Astrocyte of the spinal cord (primary cell): ENCODE measurements around the gene HOMEZ.
"Not testable (repeated sequence)": the region's sequence is repeated elsewhere in the genome, so short reads cannot be mapped to it uniquely, and the experiment has no call there.

Experiments used
- DNase-seq: peaks from one replicate; pipeline ENCODE4 v3.0.0; 2011; ENCODE audit warnings: low read depth, low spot score
- H3K4me3 ChIP-seq: 2 replicates; pipeline ENCODE4 v1.5.1; 2011; ENCODE audit warnings: low read depth, mild to moderate bottlenecking, low read length, moderate library complexity
- in situ Hi-C: cut with HindIII; loops from 2 replicates; pipeline ENCODE4 v1.10.0; 2017; ENCODE audit warnings: low sequenced_read_pairs
- TF ChIP-seq, protein P1 (sequence below): IDR thresholded peaks from 2 replicates; pipeline ENCODE4 v1.5.1; 2012; ENCODE audit warnings: low read depth, mild to moderate bottlenecking, low read length, inconsistent platforms

HOMEZ gene

DNA sequence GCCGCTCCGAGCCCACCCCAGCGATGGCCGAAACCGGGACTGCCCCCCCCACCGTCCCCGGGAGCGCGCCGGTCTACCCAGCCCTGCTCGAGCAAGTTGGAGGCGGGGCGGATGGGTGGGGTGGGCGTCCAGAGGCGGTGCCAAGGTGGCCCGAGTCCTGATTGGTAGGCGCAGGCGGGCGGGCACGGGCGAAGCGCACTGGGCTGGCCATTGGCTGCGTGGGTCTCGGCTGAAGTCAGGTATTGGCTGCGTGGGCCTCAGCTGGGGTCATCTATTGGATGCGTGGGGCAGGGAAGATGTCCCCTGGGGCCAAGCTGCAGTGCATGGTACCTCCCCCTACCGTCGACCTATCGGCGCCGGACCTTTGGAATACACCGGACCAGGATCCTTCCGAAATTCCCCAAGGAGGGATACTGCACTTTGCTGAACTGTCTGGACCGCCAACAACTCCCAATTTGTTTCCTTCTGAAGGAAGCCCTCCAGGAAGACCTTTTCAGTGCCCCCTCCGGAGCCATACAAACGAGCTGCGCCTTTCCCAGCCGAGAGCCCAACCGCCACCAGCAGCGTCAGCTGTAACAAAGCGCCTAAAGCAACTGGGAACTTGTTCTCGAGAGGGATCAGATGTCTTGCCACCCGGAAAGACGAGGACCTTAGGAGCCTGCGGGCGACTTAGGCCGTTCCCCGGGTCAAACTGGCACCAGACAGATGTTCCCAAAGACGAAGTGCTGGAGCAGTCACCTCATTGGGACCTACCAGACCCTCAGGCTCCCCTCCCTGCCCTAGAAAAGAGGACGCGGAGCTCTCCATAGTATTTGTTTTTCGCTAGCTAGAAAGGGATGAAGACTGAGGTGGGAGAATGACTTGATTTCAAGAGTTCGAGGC is at the start of gene HOMEZ:
Gene HOMEZ, minus strand, starts transcription at position 113 of the 882 bp plus-strand sequence. CDS start 180 bp downstream, outside the sequence.
- TF ChIP-seq, protein P1, sequence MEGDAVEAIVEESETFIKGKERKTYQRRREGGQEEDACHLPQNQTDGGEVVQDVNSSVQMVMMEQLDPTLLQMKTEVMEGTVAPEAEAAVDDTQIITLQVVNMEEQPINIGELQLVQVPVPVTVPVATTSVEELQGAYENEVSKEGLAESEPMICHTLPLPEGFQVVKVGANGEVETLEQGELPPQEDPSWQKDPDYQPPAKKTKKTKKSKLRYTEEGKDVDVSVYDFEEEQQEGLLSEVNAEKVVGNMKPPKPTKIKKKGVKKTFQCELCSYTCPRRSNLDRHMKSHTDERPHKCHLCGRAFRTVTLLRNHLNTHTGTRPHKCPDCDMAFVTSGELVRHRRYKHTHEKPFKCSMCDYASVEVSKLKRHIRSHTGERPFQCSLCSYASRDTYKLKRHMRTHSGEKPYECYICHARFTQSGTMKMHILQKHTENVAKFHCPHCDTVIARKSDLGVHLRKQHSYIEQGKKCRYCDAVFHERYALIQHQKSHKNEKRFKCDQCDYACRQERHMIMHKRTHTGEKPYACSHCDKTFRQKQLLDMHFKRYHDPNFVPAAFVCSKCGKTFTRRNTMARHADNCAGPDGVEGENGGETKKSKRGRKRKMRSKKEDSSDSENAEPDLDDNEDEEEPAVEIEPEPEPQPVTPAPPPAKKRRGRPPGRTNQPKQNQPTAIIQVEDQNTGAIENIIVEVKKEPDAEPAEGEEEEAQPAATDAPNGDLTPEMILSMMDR: peak; percentile 3
- DNase-seq: peak; percentile 98
- in situ Hi-C loops: no loop called here
- peak within 1 kb of the TSS; percentile 95 for H3K4me3 ChIP-seq

DNA sequence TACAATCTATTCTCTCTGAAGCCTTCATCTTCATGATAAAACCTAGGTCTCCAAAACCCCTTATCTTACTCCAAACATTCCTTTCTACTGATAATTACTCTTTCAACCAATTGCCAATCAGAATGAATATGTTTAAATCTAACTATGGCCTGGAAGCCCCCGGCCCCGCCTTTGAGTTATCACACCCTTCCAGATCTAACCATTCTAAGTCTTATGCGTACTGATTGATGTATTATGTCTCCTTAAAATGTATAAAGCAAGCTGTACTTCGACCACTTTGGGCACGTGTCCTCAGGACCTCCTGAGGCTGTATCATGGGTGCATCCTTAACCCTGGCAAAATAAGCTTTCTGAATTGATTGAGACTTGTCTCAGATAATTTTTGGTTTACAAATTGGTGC is 49.7 kb upstream of the HOMEZ start:
- TF ChIP-seq, protein P1: no peak
- in situ Hi-C loops: no loop called here
- no peak for DNase-seq
- no peak overlapping the region for H3K4me3 ChIP-seq

DNA sequence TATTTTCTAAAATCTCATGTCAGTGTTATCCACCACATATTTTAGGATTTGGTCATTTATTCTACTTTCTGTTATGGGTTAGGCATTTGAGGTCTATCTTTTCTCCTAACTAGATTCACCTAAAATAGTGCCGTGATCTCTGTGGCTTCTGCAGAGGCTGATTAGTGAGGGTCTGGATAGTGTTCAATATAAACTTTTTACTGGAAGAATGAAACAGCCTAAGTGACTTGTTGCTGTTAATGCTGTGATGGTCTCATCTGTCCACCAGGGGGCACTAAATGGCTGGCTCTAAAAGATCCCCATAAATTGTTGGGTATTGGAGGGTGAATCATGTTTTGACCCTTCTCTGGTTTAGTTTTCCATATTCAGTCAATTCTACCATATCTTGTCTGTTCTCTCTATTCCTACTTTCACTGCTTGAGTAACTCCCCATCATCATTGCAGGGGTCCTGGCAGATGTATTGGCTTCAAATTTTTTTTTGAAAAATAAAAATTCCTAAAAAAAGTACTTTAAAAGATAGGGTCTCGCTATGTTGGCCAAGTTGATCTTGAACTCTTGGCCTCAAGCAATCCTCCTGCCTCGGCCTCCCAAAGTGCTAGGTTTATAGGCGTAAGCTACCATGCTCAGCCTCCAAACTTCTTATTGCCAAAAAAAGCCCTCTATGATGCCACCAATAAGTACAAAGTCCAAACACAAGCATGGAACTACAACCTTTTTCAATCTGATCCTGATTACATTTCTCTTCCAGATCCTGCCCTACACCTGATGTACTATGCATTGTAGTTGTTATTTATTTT is 42.2 kb upstream of the HOMEZ start:
- H3K4me3 ChIP-seq: no peak overlapping the region
- peak; percentile 79 for DNase-seq
- TF ChIP-seq, protein P1: peak; percentile 85
- in situ Hi-C loops: no loop called here

DNA sequence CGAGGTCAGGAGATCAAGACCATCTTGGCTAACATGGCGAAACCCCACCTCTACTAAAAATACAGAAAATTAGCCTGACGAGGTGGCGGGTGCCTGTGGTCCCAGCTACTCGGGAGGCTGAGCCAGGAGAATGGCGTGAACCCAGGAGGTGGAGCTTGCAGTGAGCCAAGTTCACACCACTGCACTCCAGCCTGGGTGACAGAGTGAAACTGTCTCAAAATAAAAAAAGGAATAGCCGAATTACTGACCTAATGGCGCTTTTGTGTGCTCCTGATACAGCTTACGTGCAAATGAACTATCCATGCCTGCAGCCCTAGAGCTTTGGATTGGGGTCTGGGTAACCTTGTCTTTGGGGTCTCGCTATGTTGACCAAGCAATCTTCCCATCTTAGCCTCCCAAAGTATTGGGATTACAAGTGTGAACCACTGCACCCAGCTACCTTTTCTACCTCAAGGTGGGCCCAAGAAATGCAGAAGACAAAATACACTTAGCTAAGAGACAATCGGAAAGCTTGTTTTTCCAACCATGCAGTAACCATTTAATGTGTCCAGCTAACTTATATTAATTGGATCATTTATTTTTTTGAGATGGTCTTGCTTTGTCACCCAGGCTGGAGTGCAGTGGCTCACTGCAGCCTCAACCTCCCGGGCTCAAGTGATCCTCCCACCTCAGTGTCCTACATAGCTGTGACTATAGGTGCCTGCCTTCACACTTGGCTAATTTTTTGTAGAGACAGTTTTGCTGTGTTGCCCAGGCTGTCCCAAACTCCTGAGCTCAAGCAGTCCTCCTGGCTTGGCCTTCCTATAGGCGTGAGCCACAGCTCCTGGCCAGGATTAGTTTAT is 40.8 kb upstream of the HOMEZ start:
- in situ Hi-C loops: no loop called here
- TF ChIP-seq, protein P1: no peak
- DNase-seq: no peak
- no peak overlapping the region for H3K4me3 ChIP-seq

- DNase-seq, in situ Hi-C loops, H3K4me3 ChIP-seq: not testable (repeated sequence)
These were observed 39.8 kb upstream of the HOMEZ start for GRCh38 chr14:23325746-23326145.

GRCh38 chr14:23324993-23325392 is 39.1 kb upstream of the HOMEZ start:
- DNase-seq: no peak
- in situ Hi-C loops: no loop called here
- TF ChIP-seq, protein P1: no peak
- no peak overlapping the region for H3K4me3 ChIP-seq
